PC-3 (cell line): ENCODE results near the gene OR8B8.

ENCODE experiments used
- CTCF ChIP-seq: fragments of 300-600 bp; sonication (generic); conservative IDR thresholded peaks from 2 replicates; pipeline ENCODE4 v1.5.1; 2017; ENCODE audit warnings: antibody characterized with exemption, low read depth, mild to moderate bottlenecking, low read length
- EZH2 ChIP-seq: fragments of 300-600 bp; sonication (generic); IDR thresholded peaks from one replicate; pipeline ENCODE4 v1.6.1; 2017; ENCODE audit warnings: antibody characterized with exemption, mild to moderate bottlenecking, low read length; ENCODE audit not compliant: unreplicated experiment
- EZH2phosphoT487 ChIP-seq: fragments of 300-600 bp; sonication (generic); IDR thresholded peaks from 2 replicates; pipeline ENCODE4 v1.6.1; 2018; ENCODE audit warnings: mild to moderate bottlenecking, antibody characterized with exemption, low read length, borderline replicate concordance

GRCh38 chr11:124429599-124429998 is 15.9 kb downstream of the OR8B8 start:
- TF ChIP-seq CTCF = no peak
- no peak for TF ChIP-seq EZH2phosphoT487
- no peak for TF ChIP-seq EZH2
